Parathyroid adenoma (tissue), 2 donors: Measurements from ENCODE around the gene PNMA8B.

ENCODE experiments used
- H2AFZ ChIP-seq: fragments of 300-600 bp; sonication (generic); one replicate; pipeline ENCODE4 v1.7.0; 2017; ENCODE audit warnings: antibody characterized with exemption, mild to moderate bottlenecking
- H3K27ac ChIP-seq: fragments of 300-600 bp; sonication (generic); one replicate; pipeline ENCODE4 v1.7.0; 2017
- H3K27me3 ChIP-seq: fragments of 300-600 bp; sonication (generic); one replicate; pipeline ENCODE4 v1.7.0; 2017; ENCODE audit warnings: low read length; ENCODE audit not compliant: control insufficient read depth, insufficient read depth
- H3K36me3 ChIP-seq: fragments of 300-600 bp; sonication (generic); one replicate; pipeline ENCODE4 v1.7.0; 2017; ENCODE audit warnings: low read length; ENCODE audit not compliant: control insufficient read depth, insufficient read depth
- H3K4me1 ChIP-seq: fragments of 300-600 bp; sonication (generic); one replicate; pipeline ENCODE4 v1.7.0; 2017; ENCODE audit warnings: control low read depth
- H3K4me2 ChIP-seq: fragments of 300-600 bp; sonication (generic); one replicate; pipeline ENCODE4 v1.7.0; 2017; ENCODE audit warnings: low read length
- H3K4me3 ChIP-seq: fragments of 300-600 bp; sonication (generic); one replicate; pipeline ENCODE4 v1.7.0; 2017; ENCODE audit warnings: low read depth, low read length
- H3K79me2 ChIP-seq: fragments of 300-600 bp; sonication (generic); one replicate; pipeline ENCODE4 v1.7.0; 2017; ENCODE audit warnings: control low read depth
- H3K9ac ChIP-seq: fragments of 300-600 bp; sonication (generic); one replicate; pipeline ENCODE4 v1.7.0; 2017; ENCODE audit warnings: mild to moderate bottlenecking
- H3K9me3 ChIP-seq: fragments of 300-600 bp; sonication (generic); one replicate; pipeline ENCODE4 v1.7.0; 2017; ENCODE audit warnings: low read length; ENCODE audit not compliant: control insufficient read depth
- TF ChIP-seq, protein P1 (sequence below): fragments of 300-600 bp; sonication (generic); IDR thresholded peaks from one replicate; pipeline ENCODE4 v1.7.0; 2017; ENCODE audit warnings: antibody characterized with exemption, mild to moderate bottlenecking
- donor health status: primary hyperparathyroidism.

PNMA8B gene

DNA sequence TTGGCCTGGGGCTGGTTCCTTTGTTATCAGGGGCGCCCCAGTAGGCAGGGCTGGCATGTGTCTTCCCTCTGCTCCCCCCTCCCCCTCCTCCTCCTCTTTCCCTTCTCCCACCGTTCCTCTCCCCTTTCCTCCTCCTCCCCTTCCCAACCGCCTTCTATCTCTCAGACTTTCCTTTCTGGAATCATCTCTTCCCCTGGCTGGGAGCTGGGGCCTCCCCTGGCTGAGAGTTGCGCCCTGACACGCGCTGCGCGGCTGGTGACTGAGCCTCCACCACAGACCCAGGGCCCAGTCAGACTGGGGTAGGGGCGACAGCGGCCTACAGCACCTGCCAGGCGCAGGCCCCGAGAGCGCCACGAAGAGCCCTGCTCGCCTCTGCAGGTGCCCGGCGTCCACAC lies 2.8 kb downstream of the PNMA8B start:
- no peaks in the 10 kb centered on the region for H3K36me3 ChIP-seq

DNA sequence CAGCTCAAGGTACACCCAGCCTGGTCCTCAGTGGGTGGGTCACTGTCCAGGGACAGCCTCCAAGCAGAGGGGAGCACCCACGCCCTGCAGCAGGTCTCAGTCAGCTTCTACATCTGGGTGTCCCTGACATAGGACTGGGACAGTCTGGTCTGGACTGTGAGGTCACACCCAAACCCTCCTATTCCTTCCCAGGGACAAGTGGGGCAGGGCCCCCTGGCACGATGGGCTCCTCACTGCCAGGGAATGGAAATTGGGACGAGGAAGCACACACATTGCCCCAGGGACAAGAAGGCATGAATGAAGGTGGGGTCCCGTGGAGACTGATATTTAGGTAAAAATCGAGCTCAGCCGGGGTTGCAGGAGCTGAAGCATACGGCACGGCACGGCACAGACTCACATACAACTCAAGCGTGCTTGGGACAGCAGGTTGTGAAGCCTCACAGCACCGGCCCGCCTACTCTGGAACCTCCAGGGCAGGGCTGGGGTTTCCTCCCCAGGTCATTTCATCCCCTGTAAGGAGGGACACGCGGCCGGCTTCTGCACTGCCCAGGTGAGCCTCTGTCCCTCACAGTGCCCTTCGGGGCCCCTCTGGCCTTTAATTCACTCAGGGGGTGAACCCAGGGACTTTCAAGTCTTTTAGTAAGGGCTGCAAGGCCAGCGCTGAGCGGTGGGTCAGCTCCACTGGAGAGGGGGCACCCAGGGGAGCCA lies 3.5 kb downstream of the PNMA8B start:
- Histone ChIP-seq H3K27ac (no peak overlapping the region), H3K4me1 (peaks cover 3% of the 10 kb centered on the region), H2AFZ (no peak overlapping the region), H3K79me2 (no peaks in the 10 kb centered on the region), H3K36me3 (no peaks in the 10 kb centered on the region), H3K9me3 (no peaks in the 10 kb centered on the region), H3K4me2 (no peak overlapping the region), H3K27me3 (peaks cover 4% of the 10 kb centered on the region), H3K9ac (no peak overlapping the region), H3K4me3 (no peak overlapping the region)
- TF ChIP-seq, protein P1, sequence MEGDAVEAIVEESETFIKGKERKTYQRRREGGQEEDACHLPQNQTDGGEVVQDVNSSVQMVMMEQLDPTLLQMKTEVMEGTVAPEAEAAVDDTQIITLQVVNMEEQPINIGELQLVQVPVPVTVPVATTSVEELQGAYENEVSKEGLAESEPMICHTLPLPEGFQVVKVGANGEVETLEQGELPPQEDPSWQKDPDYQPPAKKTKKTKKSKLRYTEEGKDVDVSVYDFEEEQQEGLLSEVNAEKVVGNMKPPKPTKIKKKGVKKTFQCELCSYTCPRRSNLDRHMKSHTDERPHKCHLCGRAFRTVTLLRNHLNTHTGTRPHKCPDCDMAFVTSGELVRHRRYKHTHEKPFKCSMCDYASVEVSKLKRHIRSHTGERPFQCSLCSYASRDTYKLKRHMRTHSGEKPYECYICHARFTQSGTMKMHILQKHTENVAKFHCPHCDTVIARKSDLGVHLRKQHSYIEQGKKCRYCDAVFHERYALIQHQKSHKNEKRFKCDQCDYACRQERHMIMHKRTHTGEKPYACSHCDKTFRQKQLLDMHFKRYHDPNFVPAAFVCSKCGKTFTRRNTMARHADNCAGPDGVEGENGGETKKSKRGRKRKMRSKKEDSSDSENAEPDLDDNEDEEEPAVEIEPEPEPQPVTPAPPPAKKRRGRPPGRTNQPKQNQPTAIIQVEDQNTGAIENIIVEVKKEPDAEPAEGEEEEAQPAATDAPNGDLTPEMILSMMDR = no peak

More for the DNA sequence above, 2.8 kb downstream of the PNMA8B start:
- Histone ChIP-seq H3K79me2 (no peaks in the 10 kb centered on the region), H3K27ac (no peak overlapping the region), H3K4me1 (no peaks in the 10 kb centered on the region), H3K4me3 (no peak overlapping the region), H3K27me3 (peaks cover 4% of the 10 kb centered on the region), H2AFZ (no peak overlapping the region), H3K9ac (no peak overlapping the region), H3K4me2 (no peak overlapping the region), H3K9me3 (no peaks in the 10 kb centered on the region)
- TF ChIP-seq, protein P1 = no peak

DNA sequence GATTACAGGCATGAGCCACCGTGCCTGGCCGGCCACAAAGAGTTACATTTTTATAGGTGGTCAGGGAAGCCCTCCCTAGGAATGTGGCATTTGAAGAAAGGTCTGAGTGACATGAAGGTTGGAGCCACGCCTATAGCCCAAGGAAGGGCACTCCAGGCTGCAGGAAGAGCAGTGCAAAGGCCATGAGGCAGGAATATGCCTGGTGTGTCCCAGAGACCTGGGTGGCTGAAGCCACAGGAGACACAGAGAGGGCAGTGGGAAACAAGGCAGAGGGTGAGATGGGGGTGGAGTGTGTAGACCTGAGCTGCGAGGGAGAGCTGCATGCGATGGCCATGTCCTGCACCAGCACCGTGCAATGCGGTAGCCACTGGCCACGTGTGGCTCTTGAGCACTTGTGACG lies 4.9 kb downstream of the PNMA8B start:
- Histone ChIP-seq H3K4me3 (no peak overlapping the region), H3K36me3 (no peaks in the 10 kb centered on the region), H2AFZ (no peak overlapping the region), H3K27me3 (peaks cover 4% of the 10 kb centered on the region), H3K4me2 (no peak overlapping the region), H3K4me1 (peaks cover 3% of the 10 kb centered on the region), H3K9ac (no peak overlapping the region), H3K27ac (no peak overlapping the region), H3K9me3 (no peaks in the 10 kb centered on the region), H3K79me2 (no peaks in the 10 kb centered on the region)
- TF ChIP-seq, protein P1 = no peak

GRCh38 chr19:46489445-46490272 lies 6.0 kb downstream of the PNMA8B start:
- Histone ChIP-seq H3K4me2 (peak overlapping the region; percentile 53), H3K9me3 (no peaks in the 10 kb centered on the region), H3K27ac (no peak overlapping the region), H3K4me1 (peaks cover 3% of the 10 kb centered on the region), H3K79me2 (no peaks in the 10 kb centered on the region), H2AFZ (peak overlapping the region; percentile 53), H3K9ac (no peak overlapping the region), H3K36me3 (no peaks in the 10 kb centered on the region), H3K27me3 (peaks cover 4% of the 10 kb centered on the region), H3K4me3 (no peak overlapping the region)
- TF ChIP-seq, protein P1 = peak; percentile 21
